Glutamatergic neuron (in vitro differentiated cells): Measurements from ENCODE around the gene RNF181. TPM values are rescaled to one million over a fixed set of nuclear protein-coding genes. Genes with fewer than 3 reads are reported as not detected.

Experiments
- DNase-seq: peaks from one replicate; pipeline ENCODE4 v3.0.0; 2022
- H3K27ac Mint-ChIP-seq: one replicate; pipeline ENCODE4 v1.8.0; 2020; ENCODE audit warnings: mild to moderate bottlenecking, mixed read lengths, inconsistent platforms; ENCODE audit not compliant: unreplicated experiment
- H3K27me3 Mint-ChIP-seq: one replicate; pipeline ENCODE4 v1.8.0; 2020; ENCODE audit warnings: mild to moderate bottlenecking, moderate library complexity, mixed read lengths, inconsistent platforms; ENCODE audit not compliant: unreplicated experiment
- H3K36me3 Mint-ChIP-seq: one replicate; pipeline ENCODE4 v1.8.0; 2020; ENCODE audit warnings: mild to moderate bottlenecking, mixed read lengths, inconsistent platforms; ENCODE audit not compliant: unreplicated experiment
- H3K4me1 Mint-ChIP-seq: one replicate; pipeline ENCODE4 v1.8.0; 2020; ENCODE audit warnings: mild to moderate bottlenecking, low read depth, mixed read lengths, inconsistent platforms; ENCODE audit not compliant: unreplicated experiment
- H3K4me3 Mint-ChIP-seq: one replicate; pipeline ENCODE4 v1.8.0; 2020; ENCODE audit warnings: mild to moderate bottlenecking, mixed read lengths, inconsistent platforms; ENCODE audit not compliant: unreplicated experiment
- H3K9me3 Mint-ChIP-seq: one replicate; pipeline ENCODE4 v1.8.0; 2020; ENCODE audit warnings: mild to moderate bottlenecking, moderate library complexity, mixed read lengths, inconsistent platforms; ENCODE audit not compliant: unreplicated experiment
- CTCF ChIP-seq: fragments of 200-600 bp; sonication (generic); IDR thresholded peaks from one replicate; pipeline ENCODE4 v1.5.0; 2021; ENCODE audit not compliant: partially characterized antibody, unreplicated experiment
- total RNA-seq: library from RNA; stranded (reverse); fragmentation: NEBNext Ultra II Directional; extraction: Animal tissue kit (Norgen Biotek cat#: 25700); gene quantifications from one replicate; pipeline ENCODE4 v1.2.1, GENCODE V29; 2021; ENCODE audit not compliant: unreplicated experiment

The RNF181 gene
- total RNA-seq, 1 donor from 2014 or later: 75.1 TPM

GRCh38 chr2:85646166-85646565, 50.6 kb downstream of the RNF181 start:
- no peak for DNase-seq
- H3K4me1 Mint-ChIP-seq: no peaks in the 10 kb centered on the region
- no peaks in the 10 kb centered on the region for H3K36me3 Mint-ChIP-seq
- no peaks in the 10 kb centered on the region for H3K9me3 Mint-ChIP-seq
- no peaks in the 10 kb centered on the region for H3K27me3 Mint-ChIP-seq
- H3K27ac Mint-ChIP-seq: no peak overlapping the region
- no peak for TF ChIP-seq CTCF
- H3K4me3 Mint-ChIP-seq: no peak overlapping the region

Other genes starting within 250 kb of the RNF181 start
- gene RETSAT, start 241.2 kb upstream of the RNF181 start, total RNA-seq: 39.4 TPM
- 18.0 TPM for gene ELMOD3, start 241.0 kb upstream of the RNF181 start, total RNA-seq
- 15.5 TPM for gene CAPG, start 185.4 kb upstream of the RNF181 start, total RNA-seq
- gene SH2D6, start 177.0 kb upstream of the RNF181 start, total RNA-seq: 0.64 TPM
- gene MAT2A, start 56.6 kb upstream of the RNF181 start, total RNA-seq: 302 TPM
- gene GGCX, start 34.3 kb upstream of the RNF181 start, total RNA-seq: 49.6 TPM
- gene VAMP8, start 18.2 kb upstream of the RNF181 start, total RNA-seq: 0.78 TPM
- gene VAMP5, start 11.3 kb upstream of the RNF181 start, total RNA-seq: 1.4 TPM
- gene TMEM150A, start 7.0 kb downstream of the RNF181 start, total RNA-seq: 18.1 TPM
- gene C2orf68, start 16.3 kb downstream of the RNF181 start, total RNA-seq: 51.0 TPM
- gene USP39, start 20.4 kb downstream of the RNF181 start, total RNA-seq: 55.0 TPM
- not detected for gene SFTPB, start 72.5 kb downstream of the RNF181 start, total RNA-seq
- not detected for gene GNLY, start 98.6 kb downstream of the RNF181 start, total RNA-seq
- gene ATOH8, start 158.2 kb downstream of the RNF181 start, total RNA-seq: 9.0 TPM